Activated effector memory CD4-positive, alpha-beta T cell treated with anti-CD3 and anti-CD28 coated beads, Interleukin-2, amount 50 U/mL, for 16 hours (primary cell): ENCODE data around the gene ANXA6.
A peak's percentile ranks its signal among the peaks of the same experiment; 100 is the strongest.

Source experiments
- DNase-seq: peaks from one replicate; pipeline ENCODE4 v3.0.0-alpha.2; 2020

The ANXA6 gene

GRCh38 chr5:151126199-151126645 is 31.4 kb downstream of the ANXA6 start:
- DNase-seq, result peak; percentile 88

- no peak for DNase-seq
Measured at GRCh38 chr5:151125421-151125820, 32.2 kb downstream of the ANXA6 start.

GRCh38 chr5:151123897-151124751 is 33.5 kb downstream of the ANXA6 start:
- DNase-seq, result peak; percentile 74

- DNase-seq, result no peak
Measured at GRCh38 chr5:151122828-151123227, 34.8 kb downstream of the ANXA6 start.

- no peak for DNase-seq
Measured at GRCh38 chr5:151121665-151122064, 35.9 kb downstream of the ANXA6 start.

- no peak for DNase-seq
Measured at GRCh38 chr5:151121095-151121494, 36.5 kb downstream of the ANXA6 start.

- DNase-seq, result no peak
Measured at GRCh38 chr5:151118913-151119575, 38.5 kb downstream of the ANXA6 start.

GRCh38 chr5:151115272-151115905 is 42.2 kb downstream of the ANXA6 start:
- DNase-seq, result peak; percentile 90

GRCh38 chr5:151113651-151114050 is 43.9 kb downstream of the ANXA6 start:
- no peak for DNase-seq

- DNase-seq, result no peak
Measured at GRCh38 chr5:151110992-151111391, 46.6 kb downstream of the ANXA6 start.

- DNase-seq, result no peak
Measured at GRCh38 chr5:151110122-151110681, 47.4 kb downstream of the ANXA6 start.

- no peak for DNase-seq
Measured at GRCh38 chr5:151108566-151108965, 49.0 kb downstream of the ANXA6 start.

- DNase-seq, result no peak
Measured at GRCh38 chr5:151107738-151108520, 49.6 kb downstream of the ANXA6 start.

GRCh38 chr5:151107084-151107483 is 50.5 kb downstream of the ANXA6 start:
- no peak for DNase-seq

GRCh38 chr5:151106509-151106908 is 51.1 kb downstream of the ANXA6 start:
- no peak for DNase-seq

GRCh38 chr5:151106043-151106442 is 51.5 kb downstream of the ANXA6 start:
- no peak for DNase-seq

- no peak for DNase-seq
Measured at GRCh38 chr5:151105561-151105960, 52.0 kb downstream of the ANXA6 start.

GRCh38 chr5:151104795-151105194 is 52.8 kb downstream of the ANXA6 start:
- no peak for DNase-seq

GRCh38 chr5:151101746-151102145 is 55.8 kb downstream of the ANXA6 start:
- DNase-seq, result no peak

GRCh38 chr5:151101151-151101550 is 56.4 kb downstream of the ANXA6 start:
- DNase-seq, result no peak

- DNase-seq, result no peak
Measured at GRCh38 chr5:151100681-151101080, 56.9 kb downstream of the ANXA6 start.

GRCh38 chr5:151098768-151099121 is 58.8 kb downstream of the ANXA6 start:
- no peak for DNase-seq
